NCI-H187 treated with DMSO at 0.1 percent for 48 hours (cell line): Measurements from ENCODE around the gene ZFP36L1.

Experiments used
- DNase-seq: peaks from one replicate; lab custom pipeline; 2025; lab: John Stamatoyannopoulos, UW

The ZFP36L1 gene

DNA sequence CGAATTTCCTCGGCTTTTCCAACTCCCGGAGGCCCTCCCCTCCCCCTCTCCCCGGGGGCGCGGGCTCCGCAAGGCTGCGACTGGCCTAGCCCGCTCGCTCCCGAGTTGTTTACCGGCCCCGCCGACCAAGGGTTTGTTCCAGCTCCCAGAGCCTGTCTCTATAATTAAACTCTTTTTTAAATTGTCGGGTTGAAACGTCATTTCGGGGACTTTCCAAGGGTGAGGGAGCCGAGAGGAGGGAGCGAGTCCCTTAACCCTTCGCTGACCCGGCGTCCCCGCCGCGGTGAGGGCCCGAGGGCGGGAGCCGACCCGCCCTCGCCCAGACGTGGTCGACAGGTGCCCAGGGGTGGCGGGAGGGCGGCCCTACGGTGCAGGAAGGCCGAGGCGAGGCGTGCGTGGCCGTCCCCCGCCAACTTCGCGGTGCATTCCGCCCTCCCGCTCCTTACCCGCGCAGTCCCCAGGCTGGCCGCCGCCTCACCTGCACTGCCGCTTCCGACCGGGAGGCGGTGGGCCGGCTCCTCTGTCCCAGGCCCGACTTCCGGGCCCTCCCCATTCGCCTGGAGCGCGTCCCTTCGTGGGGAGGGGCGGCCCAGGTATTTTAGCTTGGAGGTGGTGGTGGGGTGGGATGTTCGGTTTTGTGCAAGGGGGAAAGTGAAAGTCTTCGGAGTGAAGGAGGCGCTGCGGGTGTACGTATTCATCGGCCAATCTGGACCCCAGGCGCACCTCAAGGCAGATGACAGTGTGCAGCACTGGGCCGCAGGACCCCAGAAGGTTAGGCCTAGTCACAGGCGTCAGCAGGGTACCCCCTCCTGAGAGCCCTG is 2.9 kb upstream of the ZFP36L1 start:
- no peak for DNase-seq

DNA sequence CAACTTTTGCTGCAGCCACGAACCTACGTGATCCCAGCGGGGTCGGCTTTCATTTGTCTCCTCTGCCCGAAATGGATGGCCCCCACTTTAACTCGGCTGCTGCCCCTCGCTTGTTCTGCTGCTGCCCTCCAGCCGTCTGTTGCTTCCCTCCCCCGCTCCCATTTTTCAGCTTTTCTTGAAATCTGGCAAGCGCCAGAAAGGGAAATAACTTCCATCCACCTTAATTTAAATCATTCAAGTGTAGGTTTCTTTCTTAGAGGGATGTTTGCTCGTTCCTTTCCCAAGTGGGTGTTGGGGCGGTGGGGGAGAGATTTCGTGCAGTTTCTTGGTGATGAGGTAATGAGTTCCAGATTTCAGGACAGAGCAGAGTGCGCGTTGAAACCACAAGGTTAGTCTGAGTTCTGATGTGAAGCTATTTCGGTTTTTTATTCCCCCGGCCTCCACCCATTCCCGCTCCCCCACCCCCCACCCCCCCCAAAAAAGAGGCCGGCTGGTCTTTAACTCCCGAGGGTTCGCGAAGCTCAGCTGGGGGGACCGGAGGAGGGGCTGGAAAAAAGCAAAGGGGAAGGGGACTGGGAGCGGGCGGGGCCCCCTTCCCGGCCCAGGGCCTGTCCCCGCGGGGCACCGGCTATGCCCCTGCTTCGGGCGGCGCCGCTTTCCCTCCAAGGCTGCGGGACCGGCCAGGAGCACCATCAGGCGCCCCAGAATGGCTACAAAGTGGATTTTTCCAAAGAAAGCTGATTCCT is 2.2 kb upstream of the ZFP36L1 start:
- DNase-seq: no peak

DNA sequence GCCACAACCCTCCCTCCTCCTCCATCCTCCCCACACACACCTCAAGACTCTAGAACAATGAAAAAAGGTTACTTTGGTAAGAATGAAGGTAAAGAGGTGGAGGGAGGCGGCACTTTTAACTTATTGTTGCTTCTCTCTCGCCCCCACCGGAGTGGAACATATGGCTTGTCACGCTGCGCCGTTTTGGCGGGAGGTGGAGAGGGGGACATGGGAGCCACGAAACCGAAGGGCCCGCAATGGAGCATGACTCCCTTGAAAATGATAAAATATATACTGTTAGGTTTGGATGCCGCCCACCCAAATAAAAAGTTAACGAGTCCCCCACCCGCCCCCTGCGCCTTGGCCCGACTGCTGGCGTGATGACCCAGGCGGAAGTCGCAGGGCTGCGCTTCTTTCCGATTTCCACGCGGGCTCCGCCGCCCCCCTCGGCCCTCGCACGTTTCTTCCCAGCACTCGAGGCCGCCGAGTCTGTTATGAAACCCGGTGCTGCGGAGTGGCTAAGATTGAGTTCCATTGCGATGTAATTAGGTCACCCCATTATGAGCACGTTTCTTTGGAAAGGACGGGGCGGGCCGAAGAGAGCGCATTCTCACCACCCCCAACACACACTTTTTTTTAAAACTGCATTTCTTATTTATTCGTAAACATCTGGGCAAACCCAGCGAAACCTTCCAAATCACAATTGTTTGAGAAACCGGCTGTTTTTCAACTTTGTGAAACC is 1.4 kb upstream of the ZFP36L1 start:
- DNase-seq: no peak

DNA sequence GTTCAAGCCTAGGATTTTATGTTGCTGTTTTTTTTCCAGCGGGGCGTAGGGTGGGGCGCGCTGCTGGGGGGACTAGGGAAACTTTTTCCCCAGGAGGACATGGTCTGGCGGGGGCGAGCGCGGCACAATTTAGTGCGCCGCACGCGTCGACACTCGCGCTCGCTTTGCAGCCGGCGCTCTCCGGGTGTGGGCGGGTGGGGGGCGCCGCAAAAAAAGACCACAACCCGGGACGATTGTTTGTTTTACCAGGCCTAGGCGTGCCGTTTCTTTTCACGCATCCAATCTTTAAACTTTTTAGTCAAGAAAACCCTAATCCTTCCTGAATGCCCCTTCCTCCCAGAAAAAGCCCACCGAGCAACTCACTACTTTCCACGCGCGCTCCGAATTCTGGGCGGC is 865 bp upstream of the ZFP36L1 start:
- DNase-seq: no peak

DNA sequence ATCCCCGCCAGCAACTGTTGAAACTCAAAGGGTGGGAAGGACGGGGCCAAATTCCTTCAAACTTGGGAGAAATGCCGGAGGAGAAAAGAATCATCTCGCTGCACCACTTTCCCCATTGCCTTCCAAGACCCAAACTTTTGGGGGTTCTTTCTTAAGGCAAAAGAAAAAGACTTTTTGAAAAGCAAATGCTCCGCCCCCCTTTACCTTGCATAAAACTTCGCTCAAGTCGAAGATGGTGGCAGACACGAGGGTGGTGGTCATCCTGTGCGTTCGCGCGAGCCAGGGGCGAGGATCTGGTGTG is 239 bp downstream of the ZFP36L1 start:
- no peak for DNase-seq

DNA sequence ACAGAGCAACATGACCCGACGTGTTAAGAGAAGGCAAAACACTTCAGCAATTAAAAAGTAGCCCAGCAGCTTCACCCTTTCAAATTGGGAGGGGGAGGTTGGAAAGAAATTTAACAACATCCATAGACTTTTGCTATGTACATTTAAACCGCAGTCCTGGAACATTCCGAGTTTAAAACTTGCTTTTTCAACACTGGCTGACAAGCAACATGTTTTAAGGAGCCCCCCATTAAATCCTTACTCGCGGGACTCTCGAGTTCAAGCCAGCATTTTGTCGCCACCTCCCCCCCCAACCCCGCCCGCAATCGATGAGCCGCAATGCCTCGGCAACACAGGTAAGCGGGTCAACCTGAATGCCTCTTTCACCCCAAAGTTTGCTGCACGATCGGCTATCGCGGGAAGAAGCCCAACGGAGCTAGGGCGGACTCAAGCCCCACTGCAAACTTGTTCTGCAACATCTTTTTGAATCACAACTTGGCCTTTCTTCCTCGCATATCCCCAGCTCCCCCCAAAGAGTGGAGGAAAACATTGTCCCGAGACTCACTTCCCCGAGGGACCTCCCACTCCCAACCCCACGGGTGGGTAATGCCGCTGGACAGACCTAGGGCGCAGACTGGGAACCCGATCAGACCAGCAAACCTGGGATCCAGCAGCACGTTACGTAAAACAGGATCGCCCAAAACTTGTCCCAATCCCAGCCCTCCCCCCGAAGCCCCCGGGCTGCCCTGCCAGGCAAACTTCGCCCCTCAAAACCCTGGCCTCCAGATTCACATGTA is 777 bp downstream of the ZFP36L1 start:
- DNase-seq: no peak

DNA sequence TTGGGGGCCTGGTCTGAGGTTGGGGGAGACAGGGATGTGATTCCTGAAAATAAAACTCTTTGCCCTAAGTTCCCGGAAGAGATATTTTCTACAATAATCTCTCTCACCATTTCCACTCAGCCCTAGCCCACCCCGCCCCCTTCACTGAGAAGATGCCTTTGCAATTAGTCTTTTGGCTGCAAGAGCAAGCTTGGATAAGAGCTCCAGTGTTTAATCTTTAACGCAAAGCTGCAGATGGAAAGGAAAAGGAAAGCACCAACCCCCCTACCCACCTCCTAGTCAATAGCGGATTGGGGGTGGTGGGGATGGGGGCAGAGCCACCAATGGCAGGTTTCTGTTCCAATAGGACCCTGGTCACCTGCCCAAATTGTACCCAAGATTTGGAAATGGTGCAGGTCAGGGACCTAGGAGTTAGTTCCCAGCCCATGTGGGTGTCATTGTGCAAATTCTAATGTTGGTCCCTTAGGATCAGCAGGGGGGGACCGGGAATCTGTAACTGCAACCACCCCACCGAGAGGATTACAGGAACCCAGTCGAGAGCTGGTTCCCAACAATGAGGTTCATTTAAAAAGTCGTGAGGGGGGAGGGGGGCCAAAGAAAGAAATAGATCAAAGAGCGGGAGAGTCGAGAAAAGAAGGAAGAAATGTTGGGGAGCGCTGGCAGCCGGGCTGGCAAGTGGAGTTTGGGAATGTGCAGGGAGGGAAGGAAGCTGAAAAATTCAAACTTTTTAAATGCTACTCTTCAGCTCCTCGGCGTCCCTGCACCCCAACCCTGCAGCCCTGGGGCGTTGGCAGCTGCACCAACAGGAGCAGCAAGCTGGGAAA is 1.6 kb downstream of the ZFP36L1 start:
- DNase-seq: no peak

DNA sequence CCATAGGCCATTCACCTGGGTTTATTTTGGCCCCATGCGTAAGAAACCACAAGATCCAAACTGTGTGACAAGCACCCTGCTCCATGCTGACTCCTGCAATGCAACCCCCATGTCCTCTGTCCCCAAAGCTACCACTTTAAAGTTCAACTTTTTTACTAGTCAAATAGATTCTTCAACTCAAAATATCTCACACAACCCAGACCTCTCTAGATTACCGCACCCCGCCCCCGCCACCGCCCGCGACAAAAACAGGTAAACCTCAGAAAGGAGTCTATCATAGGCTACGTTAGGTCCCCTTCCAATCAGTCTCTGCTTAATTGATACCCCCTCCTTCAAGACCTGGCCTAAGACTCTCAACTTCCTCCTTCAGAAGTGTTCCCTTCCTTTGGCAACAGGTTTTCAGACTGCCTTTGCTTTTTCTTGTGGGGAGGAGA is 2.2 kb downstream of the ZFP36L1 start:
- DNase-seq: no peak

DNA sequence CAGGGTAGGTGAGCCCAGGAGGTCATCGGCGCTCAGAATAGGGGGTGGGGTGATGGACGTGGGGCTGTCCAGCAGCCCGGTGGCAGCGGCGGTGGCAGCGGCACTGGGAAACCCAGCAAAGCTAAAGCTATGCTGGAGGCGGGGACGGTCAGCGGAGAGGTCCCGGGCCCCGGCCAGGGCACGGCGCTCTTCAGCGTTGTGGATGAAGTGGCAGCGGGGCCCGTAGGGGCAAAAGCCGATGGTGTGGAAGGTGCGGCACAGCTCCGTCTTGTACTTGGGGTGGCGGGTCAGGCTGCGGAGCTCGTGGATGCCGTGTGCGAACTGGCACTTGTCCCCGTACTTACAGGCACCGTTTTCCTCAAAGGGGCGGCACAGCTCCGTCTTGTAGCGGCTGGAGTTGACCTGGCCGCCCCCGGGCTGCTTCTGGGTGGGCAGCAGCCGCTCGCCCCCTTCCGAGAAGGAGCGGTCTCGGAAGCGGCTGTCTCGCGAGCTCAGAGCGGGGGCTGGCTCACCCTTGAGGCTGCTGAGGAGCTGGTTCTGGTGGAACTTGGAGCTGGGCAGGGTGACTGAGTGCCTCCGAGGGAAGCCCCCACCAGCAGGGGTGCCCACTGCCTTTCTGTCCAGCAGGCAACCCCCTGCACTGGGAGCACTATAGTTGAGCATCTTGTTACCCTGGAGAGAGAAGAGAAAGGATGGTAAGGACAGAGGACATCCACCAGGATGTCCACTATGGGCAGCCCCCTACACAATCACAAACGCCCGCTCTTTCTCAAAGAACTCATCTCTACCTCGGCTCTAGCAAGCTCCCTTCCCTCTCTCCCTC is 2.8 kb downstream of the ZFP36L1 start:
- DNase-seq: no peak

DNA sequence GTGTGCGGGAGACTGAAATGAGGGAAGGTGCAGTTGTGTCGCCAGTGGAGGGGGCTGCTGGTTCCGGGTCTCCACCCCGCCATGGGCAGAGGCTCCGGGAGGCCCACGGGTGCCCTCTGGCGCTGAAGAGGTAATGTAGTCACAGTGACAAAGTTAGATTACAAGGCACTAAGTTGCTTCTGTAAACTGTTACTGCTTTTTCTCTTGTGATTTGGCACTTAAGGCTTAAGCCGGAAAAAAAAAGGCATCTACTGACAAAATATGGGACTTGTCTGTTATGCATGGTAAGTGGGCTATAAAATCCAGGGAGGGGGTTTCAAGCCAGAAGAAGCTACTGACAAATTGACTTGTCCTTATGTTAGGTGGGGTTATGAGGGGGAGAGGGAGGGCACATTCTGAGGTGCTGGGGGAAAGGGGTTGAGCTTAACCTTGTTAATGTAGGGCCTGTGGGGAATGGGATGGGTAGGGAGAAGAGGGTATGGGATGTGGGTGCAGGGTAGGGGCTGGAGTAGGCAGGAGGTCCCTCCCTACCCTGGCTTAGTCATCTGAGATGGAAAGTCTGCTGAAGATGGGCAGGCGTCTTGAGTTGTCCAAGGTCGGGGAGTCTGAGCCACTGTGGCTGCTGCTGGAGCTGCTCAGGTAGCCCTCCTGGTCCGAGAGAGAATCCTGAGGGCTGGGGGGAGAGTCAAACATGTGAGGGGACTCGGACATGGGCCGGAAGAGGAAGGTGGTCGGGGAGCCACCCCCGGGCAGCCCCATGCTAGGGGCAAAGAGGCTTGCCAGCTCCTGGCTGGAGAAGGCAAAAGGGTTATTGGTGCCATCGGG is 3.7 kb downstream of the ZFP36L1 start:
- DNase-seq: no peak

DNA sequence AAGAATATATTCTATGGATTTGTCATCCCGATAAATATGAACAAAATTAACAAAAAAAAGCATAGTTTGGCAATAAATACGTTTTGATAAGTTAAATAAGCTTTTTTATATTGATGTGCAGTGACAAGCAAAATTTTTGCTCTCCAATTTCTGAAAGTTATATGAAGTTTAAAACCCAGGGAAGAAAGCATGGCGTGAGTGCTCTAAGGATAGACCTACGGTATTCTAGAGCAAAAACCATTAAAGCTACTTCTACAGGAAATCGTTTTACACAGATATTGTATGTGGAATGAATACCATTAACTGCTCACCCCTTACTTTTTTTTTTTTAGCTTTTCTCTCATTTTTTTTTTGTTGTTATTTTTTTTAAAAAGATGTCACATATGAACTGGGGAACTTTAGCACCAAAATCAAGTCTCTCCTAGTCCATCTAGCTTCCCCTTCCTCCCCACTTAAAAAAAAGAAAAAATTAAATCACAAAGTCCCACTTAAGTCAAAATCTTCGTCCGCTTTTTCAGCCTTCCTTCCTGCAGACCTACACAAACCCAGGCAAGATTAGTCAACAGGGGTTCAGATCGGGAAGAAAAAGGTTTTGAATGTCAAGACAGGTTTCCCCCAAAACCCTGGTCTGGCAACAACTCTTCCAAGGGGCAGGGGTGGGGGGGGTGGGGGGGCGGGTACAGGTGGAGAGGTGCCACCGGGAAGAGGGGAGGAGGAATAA is 4.4 kb downstream of the ZFP36L1 start:
- no peak for DNase-seq

DNA sequence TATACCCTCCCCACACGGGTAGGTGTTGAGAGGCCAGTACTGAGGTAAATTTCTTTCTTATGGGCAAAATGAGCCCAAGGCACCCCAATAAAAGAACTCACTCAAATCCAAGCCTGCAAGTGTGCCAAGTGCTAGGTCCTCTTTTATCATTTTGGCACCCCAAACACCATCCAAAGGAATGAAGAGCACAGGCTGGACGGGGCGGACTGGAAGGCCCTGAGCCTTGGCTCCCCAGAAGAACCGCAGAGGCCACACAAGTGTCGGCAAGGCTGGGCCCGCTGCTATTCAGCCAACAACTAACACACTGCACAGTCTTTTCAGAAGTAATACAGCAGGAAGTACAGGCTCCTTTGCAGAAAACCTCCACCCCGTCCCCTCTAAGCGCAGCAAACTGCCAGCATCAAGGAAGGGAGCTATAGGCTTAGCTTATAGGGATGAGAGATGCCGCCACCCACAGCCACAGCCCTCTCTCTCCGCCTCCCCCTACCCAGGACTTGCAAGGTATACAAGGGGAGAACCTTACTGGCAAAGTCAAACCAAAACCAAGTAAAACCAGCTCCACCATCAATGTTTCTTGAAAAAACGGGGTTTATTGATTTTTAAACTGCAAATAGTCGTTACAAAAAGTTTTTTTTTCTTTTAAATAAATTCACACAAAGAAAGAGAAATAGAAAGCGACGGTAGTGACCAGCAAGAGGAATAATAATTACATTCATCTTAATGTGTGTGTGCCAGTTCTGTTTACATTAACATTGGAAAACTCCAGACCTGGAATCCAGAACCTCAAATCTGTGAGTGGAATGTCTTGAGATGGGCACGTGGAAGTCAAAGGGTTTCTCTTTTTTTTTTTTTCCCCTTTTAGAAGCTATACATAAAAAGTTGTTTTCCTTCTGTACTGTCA is 5.5 kb downstream of the ZFP36L1 start:
- no peak for DNase-seq

DNA sequence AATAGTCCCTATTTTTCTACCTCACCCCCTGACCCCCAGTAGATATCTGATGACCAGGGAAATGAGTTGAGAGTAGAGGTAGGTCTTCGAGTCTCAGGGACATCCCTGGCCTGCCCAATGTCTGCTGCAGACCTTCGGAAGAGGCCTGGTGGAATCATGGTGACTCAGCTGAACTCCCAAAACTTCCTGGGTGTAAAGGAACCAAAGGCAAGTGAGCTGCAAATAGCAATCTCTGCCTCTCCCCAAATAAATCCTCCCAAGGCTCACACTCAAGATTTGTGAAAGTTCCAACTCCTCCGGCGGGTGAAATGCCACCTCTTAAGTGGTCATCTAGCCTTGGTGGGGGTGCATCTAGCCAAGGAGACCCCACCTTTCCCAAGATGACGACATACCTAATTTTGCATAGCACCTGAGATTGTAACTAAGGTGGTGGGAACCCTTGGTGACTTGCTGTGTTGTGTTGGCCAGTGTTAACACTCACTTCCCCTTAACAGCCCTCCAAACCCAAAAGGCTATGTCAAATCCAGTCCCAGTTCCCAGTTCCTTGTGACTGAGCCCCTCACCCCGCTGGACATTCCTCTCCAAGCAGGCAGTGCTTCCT is 6.3 kb downstream of the ZFP36L1 start:
- DNase-seq: no peak

DNA sequence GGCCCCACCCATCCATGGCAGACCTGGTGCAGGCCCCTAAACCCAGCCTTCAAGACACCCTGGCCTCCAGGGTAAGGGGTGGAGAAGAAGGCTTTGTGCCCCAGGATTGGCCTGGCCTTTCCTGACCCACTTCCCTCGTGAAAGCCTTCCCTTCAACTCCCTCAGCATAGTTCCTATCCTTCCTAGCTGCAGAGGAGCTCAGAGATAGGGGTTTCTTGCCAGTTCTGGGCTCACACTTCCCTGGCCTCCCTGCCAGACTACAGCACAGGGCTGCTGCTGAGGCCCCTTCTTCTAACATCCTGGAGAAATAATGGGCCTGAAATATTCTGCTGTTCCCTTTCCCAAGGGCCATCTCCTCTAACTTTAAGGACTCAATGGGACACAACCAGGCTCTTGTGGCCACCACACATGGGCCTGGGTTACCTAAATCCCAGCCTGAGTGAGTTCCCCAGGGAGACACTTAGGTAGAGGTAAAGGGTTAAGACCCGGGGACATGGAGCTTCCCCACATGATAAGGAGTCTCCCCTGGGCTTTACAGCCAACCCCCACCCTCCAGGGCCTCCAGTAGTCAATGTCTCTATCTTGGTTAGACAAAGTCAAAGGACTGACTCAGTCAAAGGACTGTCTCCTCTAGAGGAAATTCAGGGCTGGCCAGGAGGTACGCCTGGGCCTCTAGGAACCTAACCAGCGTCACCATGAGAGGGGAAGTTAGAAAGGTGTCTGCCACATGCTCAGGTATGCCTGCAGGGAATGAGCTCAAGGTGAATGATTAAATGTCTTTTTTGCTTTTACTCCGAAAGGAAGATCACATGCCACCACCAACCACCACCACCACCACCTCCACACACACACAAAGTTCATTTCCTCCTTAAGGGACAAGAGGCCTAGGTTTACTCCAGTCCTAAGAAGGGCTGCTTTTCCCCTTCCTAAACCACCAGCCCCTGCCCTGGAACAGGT is 7.1 kb downstream of the ZFP36L1 start:
- no peak for DNase-seq

DNA sequence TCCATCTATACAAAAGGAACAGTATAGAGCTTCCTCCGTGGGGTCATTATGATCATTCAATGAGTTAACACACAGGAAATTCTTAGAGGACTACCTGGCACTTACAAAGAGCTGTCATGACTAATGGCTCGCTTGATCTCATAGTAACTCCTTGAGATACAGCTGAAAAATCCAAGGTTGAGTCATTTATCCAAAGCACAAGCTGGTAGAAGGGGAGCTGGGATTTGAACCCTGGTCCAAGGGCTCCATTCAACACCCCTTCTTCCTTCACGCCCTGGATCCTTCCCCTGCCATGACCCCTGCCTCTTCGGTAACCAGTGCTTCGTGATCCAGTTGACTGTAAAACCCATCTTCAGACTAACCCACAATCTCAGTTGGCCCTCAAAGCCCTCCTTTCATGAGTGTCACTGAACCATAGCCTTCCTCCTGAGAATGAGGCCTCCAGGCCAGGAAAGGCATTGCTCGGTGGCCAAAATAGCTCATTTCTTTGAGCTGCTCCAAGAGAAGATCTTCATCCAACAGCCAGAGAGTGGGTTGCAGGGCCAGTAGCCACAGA is 7.8 kb downstream of the ZFP36L1 start:
- no peak for DNase-seq
